H1 (cell line): ENCODE results near the gene SLMAP. TPM values are rescaled to one million over a fixed set of nuclear protein-coding genes. Genes with fewer than 3 reads are reported as not detected.

Source experiments
- BCL11A ChIP-seq, 2 experiments: IDR thresholded peaks; one replicate each; pipeline ENCODE4 v1.6.1; 2011; ENCODE audit warnings: low read depth in 2 of 2, low read length in 2 of 2, mild to moderate bottlenecking in 2 of 2
- POU5F1 ChIP-seq: IDR thresholded peaks from 2 replicates; pipeline ENCODE4 v1.6.1; 2011; ENCODE audit warnings: low read depth, mild to moderate bottlenecking, low read length, moderate library complexity
- RBBP5 ChIP-seq: IDR thresholded peaks from 2 replicates; pipeline ENCODE4 v1.7.1; 2012; ENCODE audit warnings: low read depth, mild to moderate bottlenecking, inconsistent platforms, low read length, moderate library complexity, borderline replicate concordance
- SP4 ChIP-seq: IDR thresholded peaks from 2 replicates; pipeline ENCODE4 v1.6.1; 2012; ENCODE audit warnings: low read length, inconsistent platforms
- polyA plus RNA-seq, 7 experiments: library from polyadenylated mRNA; depleted of rRNA in 3 of 7; stranded (reverse) in 5 of 7; unstranded in 2 of 7; fragments of >200 nt in 5 of 7; fragments of 200-250 nt in 2 of 7; gene quantifications; 1 replicate in 5 of 7; 2 replicates in 1 of 7; 4 replicates in 1 of 7; pipeline versions ENCODE4 v1.2.1 to v1.2.3, GENCODE V29; 2011 to 2013; ENCODE audit warnings: missing spikeins in 2 of 7, mixed read lengths in 2 of 7
- total RNA-seq: library from RNA; stranded (reverse); fragmentation: NEBNext Ultra II Directional; extraction: Animal tissue kit (Norgen Biotek cat#: 25700); gene quantifications from 2 replicates; pipeline ENCODE4 v1.2.1, GENCODE V29; 2021

The SLMAP gene
- total and polyA plus RNA-seq, 2 of the 8 experiments (the other 6 are each of a cell fraction or from before 2014, with no cell fraction given) = 13.6 to 70.4 TPM

DNA sequence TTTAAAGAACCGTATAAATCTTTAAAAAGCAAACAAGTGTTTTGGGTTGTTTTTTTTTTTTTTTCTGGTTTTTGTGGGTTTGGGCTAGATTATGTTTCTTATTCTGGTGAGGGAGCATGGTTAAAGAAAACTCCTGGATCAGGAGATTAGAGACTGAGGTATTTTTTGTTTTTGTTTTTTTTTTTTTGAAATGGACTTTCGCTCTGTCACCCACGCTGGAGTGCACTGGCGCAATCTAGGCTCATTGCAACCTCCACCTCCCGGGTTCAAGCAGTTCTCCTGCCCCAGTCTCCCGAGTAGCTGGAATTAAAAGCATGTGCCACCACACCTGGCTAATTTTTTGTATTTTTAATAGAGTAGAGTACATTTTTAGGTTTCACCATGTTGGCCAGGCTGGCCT lies 95.2 kb downstream of the SLMAP start (continued):
- no peak for TF ChIP-seq SP4
- TF ChIP-seq POU5F1 = no peak
- no peak for TF ChIP-seq BCL11A (IDR thresholded peaks at IDR 0.05; ENCODE audit: low read depth in 2 of 2, low read length in 2 of 2)
- TF ChIP-seq RBBP5 = no peak
